GM18498 (cell line): ENCODE data around the gene FZD4.
A peak's percentile ranks its signal among the peaks of the same experiment; 100 is the strongest.
"Not testable (repeated sequence)": the region's sequence is repeated elsewhere in the genome, so short reads cannot be mapped to it uniquely, and the experiment has no call there.

Experiments
- ATAC-seq: cut with Tn5 transposase; IDR thresholded peaks from one replicate; pipeline ENCODE4 v1.9.1; 2021; ENCODE audit warnings: mild to moderate bottlenecking, moderate library complexity; ENCODE audit not compliant: unreplicated experiment

The FZD4 gene

DNA sequence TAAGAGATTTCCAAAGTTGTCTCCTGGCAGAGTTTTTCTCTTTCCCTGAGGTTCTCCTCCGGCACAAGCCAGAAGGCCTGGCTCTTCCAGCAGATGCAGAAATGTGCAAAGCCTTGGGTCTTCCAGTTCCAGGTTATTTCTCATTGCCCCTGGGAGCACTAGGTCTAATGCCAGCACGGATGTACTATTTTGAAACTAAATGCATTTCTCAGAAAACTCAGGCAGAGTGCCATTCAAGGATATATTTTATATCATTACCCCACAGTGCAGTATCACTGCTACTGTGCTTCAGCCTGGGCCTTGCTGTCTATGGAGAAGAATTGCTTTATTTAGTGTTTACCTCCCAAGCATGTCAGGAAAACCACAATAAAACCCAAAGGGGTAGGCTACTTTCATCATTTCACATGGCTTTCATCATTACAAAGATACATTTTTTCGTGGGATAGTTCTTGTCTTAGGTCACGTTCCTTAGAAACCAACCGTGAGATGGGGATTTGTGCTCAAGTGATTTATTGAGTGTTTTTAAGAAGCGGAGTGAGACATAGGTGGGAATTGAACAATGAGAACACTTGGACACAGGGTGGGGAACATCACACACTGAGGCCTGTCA is 22.4 kb upstream of the FZD4 start:
- ATAC-seq: no peak

DNA sequence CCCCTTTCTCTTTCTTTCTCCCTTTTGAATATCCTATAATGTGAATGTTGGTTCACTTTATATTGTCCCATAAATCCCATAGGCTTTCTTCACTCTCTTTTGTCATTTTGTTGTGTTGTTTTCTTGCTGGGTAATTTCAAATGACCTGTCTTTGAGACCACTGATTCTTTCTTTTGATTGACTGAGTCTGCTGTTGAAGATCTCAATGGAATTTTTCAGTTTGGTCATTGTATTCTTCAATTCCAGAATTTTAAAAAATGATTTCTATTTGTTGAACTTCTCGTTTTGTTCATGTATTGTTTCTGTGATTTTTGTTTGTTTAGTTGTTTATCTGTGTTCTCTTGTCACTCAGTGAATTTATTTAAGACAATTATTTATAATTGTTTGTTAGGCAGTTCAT is 17.5 kb upstream of the FZD4 start:
- ATAC-seq: no peak

DNA sequence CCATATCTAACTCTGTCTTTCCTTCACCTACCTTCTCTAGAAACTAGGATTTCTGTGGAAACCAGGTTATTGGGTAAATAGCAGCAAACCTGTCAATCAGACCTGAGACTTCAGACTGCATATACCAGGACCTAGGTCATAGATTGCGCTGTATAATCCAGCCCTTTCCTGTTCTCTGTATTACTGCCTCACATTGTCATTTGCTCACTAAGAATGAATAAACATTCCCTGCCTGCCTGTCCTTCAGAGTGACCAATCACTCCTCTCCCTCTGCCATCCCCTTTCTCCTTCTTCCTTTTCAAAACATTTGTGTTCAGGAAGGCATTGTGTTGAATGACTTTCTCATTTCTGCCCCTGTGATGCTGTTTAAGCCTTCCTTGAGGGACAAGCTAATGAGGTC is 14.1 kb upstream of the FZD4 start:
- ATAC-seq: no peak

DNA sequence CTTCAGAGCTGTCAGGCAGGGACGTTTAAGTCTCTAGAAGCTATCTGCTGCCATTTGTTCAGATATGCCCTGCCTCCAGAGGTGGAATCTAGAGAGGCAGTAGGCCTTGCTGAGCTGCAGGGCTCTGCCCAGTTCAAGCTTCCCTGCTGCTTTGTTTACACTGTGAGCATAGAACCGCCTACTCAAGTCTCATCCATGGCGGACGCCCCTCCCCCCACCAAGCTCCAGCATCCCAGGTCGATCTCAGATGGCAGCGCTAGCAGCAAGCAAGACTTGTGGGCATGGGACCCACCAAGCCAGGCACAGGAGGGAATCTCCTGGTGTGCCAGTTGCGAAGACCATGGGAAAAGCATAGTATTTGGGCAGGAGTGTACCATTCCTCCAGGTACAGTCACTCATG is 12.4 kb upstream of the FZD4 start:
- not testable (repeated sequence) for ATAC-seq

DNA sequence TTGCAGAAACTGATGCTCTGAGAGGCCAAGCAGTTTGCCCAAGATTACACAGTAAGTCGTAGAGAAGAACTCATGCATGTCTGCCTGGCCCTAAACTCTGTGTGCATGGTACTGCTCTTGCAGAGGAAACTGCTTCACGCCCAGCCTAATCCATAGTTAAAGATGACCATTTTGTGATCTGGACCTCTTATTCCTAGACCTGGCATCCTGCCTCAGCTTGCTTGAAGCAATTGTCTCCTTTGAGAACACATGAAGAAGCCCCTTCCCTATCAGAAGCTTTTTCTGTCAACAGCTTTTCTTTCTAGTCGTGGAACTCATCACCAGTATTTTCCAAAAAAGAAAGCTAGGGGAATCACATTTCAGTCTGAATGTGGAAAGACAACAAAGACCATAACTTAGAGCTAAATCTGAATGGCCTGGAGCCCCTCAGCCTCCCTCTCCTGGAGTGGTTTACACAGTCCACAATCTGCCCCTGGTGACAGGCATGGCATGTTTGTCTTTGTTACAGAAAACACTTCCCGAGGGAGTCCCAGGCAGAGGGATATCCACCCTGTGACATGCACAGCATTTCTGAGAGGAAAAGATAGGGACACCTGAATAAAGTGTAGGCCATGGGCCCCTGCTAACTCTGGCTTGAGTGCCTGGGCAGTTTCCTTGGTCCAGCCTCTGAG is 2.9 kb upstream of the FZD4 start:
- ATAC-seq: no peak

DNA sequence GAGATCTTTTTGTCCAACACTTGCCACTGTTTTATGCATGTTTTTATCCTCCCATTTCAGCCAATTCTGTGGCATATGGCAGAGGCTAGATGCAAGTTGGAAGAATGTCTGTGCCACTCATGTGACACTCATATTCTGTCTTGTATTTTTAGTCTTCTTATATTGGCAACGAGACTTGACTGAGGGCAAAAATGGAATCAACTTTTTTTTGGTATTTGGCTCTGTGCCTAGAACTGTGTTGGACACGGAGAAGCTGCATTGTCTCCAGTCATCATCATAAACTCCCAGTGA is 1.7 kb upstream of the FZD4 start:
- ATAC-seq: no peak

DNA sequence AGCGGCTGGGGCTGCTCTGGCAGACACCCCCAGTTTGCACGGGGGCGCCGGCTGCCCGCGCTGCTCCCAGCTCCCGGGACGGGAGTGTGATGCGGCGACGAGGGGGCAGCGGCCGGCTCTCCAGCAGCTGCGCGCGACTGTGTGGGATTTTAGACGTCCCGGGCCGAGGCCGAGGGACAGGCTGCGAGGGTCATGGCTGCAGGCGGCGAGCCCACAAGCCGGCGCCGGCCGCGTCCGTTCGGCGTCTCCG is 159 bp downstream of the FZD4 start:
- no peak for ATAC-seq

GRCh38 chr11:86954269-86955110 is 705 bp downstream of the FZD4 start:
- ATAC-seq: peak; percentile 1

DNA sequence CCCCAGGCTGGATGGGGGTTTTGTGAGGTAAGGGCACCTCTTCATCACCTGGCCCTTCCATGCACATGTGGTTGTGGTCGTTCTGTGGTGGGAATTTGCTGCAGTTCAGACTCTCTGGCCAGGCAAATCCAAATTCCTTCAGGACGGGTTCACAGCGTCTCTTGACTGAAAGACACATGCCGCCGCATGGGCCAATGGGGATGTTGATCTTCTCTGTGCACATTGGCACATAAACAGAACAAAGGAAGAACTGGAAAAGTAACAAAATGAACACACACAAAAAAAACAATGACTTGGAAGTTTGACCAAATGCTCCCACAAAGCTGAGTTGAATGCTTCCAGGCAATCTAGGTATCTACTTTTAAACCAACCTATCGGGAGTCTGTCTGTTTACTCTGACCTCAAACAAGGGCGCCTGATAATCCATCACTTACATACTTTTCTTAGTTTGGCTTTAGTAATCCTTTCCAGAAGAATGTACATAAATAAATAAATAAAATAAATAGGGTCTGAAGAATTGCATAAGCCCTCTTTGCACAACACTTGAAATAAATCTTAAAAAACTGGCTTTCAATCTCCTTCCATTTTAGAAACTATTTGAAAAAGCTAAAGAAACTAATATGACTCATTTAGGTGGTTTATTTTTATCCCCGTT is 2.8 kb downstream of the FZD4 start:
- no peak for ATAC-seq

DNA sequence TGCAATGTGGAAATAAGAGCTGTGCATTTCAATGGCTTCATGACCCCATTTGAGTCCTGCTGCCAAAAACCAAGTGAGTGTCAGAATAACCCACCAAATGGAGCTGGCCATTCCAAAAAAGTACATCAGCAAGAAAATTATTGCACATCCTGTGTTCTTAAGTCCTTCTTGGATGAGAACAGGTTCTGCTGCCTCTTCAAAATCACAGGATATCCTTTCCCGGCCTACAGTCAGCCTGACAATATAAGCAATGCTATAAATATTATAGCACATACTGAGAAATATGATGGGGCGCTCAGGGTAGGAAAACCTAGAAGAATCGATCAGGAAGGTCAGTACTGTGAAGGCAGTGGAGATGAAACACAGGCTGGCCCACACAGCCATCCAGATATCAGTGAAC is 3.5 kb downstream of the FZD4 start:
- no peak for ATAC-seq

GRCh38 chr11:86950661-86950995 is 4.6 kb downstream of the FZD4 start:
- no peak for ATAC-seq

DNA sequence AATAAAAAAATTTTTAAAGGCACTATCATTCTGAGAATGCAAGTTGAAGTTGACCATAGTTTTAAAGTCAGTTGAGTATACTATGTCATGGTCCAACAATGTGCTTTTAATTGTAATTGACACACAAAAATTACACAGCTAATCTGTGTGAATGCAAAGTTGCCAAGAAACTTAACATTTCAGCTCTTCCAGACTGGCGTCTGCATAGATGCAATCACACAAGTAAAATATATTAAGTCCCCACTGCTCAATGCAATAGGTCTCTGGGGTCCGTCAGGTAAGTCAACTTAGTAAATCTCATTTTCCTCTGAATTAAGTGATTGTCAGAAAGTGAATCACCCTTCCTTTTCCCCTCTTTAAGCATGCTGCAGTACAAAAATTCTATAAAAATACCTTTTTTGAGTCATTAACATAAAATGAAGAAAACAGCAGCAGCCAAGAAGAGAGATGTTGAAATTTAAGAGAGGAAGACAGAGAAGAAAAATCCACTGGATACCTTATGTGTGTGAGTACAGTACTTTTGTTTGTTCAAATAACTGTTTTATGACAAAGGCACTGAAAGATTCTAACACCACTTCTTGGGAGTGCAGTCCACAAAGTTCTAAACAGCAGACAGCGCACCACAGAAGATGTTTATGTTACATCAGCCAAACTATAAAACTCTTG is 5.1 kb downstream of the FZD4 start:
- ATAC-seq: no peak

DNA sequence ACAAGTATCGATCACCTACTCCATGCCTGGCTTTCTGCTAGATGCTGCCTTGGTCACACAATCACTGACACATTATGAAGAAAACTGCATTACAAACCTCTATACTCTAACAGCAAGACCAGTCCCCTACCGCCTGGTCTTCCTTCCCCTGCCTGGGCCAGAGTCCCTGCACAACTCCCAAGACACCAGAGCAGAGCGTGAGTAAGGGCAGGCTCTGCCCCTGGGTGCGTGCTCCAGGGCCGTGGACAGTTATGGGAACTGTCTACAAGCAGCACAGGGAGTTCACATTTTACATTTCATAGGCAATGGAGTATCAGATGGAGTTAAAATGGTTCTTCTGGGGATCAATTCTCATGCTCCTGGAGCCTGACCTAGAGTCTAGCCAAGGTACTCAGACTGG is 6.5 kb downstream of the FZD4 start:
- no peak for ATAC-seq

GRCh38 chr11:86947541-86947940 is 7.7 kb downstream of the FZD4 start:
- no peak for ATAC-seq

GRCh38 chr11:86943505-86943904 is 11.7 kb downstream of the FZD4 start:
- ATAC-seq: not testable (repeated sequence)

GRCh38 chr11:86941871-86942599 is 13.2 kb downstream of the FZD4 start:
- ATAC-seq: no peak

- no peak for ATAC-seq
Observed at GRCh38 chr11:86941077-86941870, 13.9 kb downstream of the FZD4 start.

GRCh38 chr11:86940122-86940777 is 14.9 kb downstream of the FZD4 start:
- ATAC-seq: no peak
